ENCODE measurements around the gene CDK7.

The CDK7 gene

DNA sequence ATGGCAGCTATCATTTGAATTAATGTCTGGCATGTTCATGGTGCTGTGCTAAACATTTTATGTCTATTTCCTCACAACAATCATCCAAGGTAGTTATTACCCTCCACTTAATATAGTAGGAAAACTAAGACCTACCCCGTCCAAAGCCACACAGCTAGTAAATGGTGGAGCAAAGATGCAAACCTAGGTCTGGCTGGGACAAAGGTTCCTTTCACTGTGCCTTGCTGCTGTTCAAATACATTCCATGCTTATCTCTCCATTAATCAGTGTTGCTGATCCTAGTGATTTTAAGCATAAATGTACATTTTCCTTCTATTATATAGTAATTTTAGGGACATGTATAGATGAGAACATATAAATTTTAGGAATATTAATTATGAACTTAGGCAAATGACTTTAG, 59.2 kb downstream of the CDK7 start:
- DNase-seq (ENCODE audit: low spot score): no peak

DNA sequence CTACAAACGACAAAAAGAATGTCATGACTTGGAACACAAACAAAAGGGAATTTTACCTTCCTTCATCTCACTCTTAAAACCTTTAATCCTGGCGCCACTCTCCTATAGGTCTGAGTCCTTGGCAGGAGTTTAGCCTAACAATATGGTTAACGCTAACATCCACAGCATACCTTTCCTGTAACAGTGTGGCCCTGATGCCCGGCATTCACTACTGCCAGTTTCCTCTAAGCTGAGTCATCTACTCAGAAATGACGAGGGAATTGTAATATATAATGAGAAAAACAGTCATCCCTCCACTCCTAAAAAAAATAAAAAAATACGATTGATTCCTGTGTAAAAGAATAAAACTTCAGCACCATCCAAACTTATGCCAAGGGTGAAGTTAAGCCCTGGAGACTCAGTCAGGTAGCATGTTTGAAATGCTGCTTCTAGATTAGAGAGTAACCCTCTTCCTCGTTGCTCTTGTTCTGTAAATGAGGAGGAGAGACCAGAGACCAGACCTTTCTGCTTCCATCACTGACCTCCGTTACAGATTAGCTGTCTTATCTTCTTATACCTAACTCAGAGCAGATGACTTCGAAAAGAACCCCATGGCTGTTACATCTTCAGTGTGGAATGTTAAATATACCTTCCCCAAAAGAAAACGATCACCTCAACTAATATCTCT, 60.5 kb downstream of the CDK7 start:
- DNase-seq (ENCODE audit: low spot score): no peak

DNA sequence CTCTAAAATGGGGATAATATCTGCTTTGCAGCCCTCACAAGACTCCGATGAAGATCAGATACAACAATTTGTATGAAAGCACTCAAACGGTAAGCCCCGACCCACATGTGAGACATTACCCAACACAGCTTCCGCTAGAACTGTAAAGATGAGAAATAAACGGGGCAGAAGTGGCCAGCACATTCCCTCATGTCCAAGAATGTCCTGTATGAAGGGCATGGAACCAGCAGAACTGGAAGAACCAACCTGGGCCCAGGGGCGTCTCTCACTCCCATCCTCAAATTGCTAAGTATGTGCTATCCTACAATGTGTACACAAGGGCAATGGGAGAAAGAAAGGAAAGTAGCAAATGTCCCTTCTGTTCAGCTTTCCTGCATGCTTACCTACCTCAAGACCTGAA, 64.9 kb downstream of the CDK7 start:
- no peak for DNase-seq (ENCODE audit: low spot score)

GRCh38 chr5:69300537-69301203, 66.0 kb downstream of the CDK7 start:
- no peak for DNase-seq (ENCODE audit: low spot score)

GRCh38 chr5:69305512-69305911, 70.8 kb downstream of the CDK7 start:
- no peak for DNase-seq (ENCODE audit: low spot score)

DNA sequence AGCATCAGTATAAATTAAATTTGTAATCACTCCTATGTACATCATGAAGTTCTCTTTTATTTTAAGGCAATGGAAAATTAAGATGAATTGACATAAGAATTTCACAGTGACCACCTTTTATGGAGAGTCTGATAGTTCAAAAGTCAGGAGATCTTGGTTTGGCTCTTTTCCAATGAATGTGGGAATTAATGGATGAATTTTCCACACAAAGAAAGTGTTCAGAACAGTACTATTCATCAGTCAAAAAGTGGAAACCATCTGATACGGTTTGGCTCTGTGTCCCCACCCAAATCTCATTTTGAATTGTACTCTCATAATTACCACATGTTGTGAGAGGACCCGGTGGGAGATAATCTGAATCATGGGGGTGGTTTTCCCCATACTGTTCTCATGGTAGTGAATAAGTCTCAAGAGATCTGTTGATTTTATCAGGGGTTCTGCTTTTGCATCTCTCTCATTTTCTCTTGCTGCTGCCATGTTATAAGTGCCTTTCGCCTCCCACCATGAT, 73.4 kb downstream of the CDK7 start:
- no peak for DNase-seq (ENCODE audit: low spot score)

- DNase-seq (ENCODE audit: low spot score): no peak
These were observed 74.7 kb downstream of the CDK7 start for GRCh38 chr5:69309380-69309779.

DNA sequence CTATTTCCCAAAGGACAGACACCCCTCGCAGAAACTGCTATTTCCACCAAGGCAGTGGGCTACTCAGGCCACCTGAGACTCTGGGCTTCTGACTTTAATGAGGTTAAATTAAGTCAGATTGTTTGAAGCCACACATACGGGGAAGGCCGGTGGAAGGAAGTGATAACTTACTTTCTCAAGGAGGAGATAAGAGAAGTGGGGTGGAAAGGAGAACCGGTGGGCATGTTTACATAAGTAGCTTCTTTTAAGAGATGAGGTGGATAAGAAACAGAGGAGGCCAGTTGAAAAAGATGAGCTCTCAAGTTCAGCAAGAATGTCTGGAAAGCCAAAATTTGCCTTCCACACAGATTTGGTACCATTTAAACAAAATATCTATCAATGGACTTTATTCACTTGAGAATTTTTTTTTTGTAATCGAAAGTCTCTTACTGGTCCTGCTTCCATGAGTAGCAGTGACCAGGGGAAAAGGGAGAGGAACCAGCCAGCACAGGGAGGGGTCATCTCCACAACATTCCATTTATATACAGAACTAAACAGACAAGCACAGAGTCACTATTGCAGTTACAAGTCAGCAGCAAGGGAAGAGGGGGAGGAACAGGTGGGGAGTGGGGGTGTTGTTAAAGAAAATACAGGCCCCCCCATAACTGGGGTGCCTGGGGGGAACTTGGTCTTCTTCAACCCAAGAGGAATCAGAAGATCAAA, 77.9 kb downstream of the CDK7 start:
- no peak for DNase-seq (ENCODE audit: low spot score)

DNA sequence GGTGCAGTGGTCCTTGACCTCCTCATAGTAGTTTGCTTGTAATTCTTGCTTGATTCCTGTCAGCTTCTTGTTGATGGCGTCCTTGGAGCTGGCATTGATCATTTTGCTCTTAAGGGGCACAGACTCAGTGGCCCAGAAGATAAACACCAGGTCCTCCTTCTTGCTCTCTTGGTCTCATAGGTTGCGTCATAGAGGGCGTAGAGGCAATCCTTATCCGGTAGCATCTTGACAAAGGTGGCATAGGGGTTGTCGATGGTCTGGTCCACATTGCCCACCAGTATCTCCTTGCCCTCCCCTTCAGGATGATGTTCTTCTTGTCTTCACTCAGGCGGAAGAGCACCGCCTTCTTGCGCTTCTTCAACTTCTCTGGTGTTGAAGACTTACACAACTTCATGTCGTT, 78.7 kb downstream of the CDK7 start:
- DNase-seq (ENCODE audit: low spot score): no peak

GRCh38 chr5:69315972-69316371, 81.3 kb downstream of the CDK7 start:
- no peak for DNase-seq (ENCODE audit: low spot score)

DNA sequence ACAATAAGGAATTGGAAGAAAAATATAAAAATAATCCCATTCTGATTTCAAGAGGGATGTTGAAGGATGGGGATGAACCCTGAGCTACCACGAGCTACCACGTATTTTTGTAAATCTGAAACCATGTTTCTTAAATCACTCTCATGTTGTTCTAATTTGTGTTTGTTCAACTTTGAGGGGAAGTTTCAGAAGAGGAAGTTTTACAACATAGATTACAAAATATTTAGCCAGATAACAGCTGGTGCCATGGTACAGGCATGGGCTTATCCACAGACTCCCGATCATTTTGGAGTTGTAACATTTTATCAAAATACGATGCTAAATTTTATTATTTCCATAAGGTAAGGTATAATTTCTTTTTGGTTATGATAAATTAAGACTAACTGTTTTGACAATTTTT, 82.7 kb downstream of the CDK7 start:
- no peak for DNase-seq (ENCODE audit: low spot score)

DNA sequence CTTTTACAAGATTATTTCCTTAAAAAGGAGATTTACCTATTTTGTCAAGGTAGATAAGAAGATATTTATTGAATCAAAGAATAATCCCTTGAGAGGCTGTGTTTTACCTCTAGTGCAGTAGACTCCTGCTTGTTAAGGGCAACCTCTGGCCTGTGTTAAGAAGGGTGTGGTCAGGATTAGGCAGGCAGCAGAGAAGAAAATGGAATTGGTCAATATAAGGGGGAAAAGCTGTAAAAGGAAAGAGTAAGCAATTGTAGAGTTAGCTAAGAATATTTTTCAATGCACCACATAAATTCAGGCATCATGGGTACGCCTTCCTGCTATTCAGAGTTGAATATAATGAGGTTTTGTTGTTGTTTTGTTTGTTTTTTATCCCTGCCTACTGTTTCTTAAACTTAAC, 91.7 kb downstream of the CDK7 start:
- no peak for DNase-seq (ENCODE audit: low spot score)

Measured in CD4-positive, alpha-beta T cell treated with Interleukin-2 at 100 ng/mL for 4 hours (primary cell).